HepG2 (cell line): ENCODE measurements around the gene ALDH4A1. TPM values are rescaled to one million over a fixed set of nuclear protein-coding genes. Genes with fewer than 3 reads are reported as not detected.

ENCODE experiments used
- EEA1 ChIP-seq: sonication (generic); formaldehyde crosslinking; IDR thresholded peaks from 2 replicates; pipeline ENCODE4 v1.5.1; 2020; ENCODE audit warnings: mild to moderate bottlenecking, missing genetic modification reagents, borderline replicate concordance
- EED ChIP-seq: sonication (generic); formaldehyde crosslinking; IDR thresholded peaks from 2 replicates; pipeline ENCODE4 v1.5.0; 2020; ENCODE audit warnings: mild to moderate bottlenecking, missing genetic modification reagents
- HBP1 ChIP-seq: IDR thresholded peaks from 2 replicates; pipeline ENCODE4 v1.6.1; 2016; ENCODE audit warnings: low read depth, control low read depth
- SCMH1 ChIP-seq: sonication (generic); formaldehyde crosslinking; IDR thresholded peaks from 2 replicates; pipeline ENCODE4 v1.9.0; 2021; ENCODE audit warnings: missing genetic modification reagents, mild to moderate bottlenecking, borderline replicate concordance
- SNRNP70 ChIP-seq: fragments of 200-400 bp; formaldehyde crosslinking; IDR thresholded peaks from 2 replicates; pipeline ENCODE4 v1.6.1; 2017; ENCODE audit warnings: mild to moderate bottlenecking, low read depth, low read length, moderate library complexity
- SYNCRIP ChIP-seq: fragments of 200-400 bp; formaldehyde crosslinking; IDR thresholded peaks from 2 replicates; pipeline ENCODE4 v1.6.1; 2018; ENCODE audit warnings: mild to moderate bottlenecking, low read depth, low read length; ENCODE audit not compliant: insufficient read depth
- TEAD3 ChIP-seq: optimal IDR thresholded peaks from 2 replicates; pipeline ENCODE3; 2016; ENCODE audit warnings: borderline replicate concordance
- THRA ChIP-seq: sonication (generic); formaldehyde crosslinking; IDR thresholded peaks from 2 replicates; pipeline ENCODE4 v1.4.0; 2020; ENCODE audit warnings: missing genetic modification reagents, borderline replicate concordance
- XRCC5 ChIP-seq: fragments of 200-400 bp; formaldehyde crosslinking; optimal IDR thresholded peaks from 2 replicates; pipeline ENCODE3; 2017; ENCODE audit warnings: mild to moderate bottlenecking, low read length
- ZBTB33 ChIP-seq: sonication (generic); formaldehyde crosslinking; IDR thresholded peaks from 2 replicates; pipeline ENCODE4 v1.4.0; 2020; ENCODE audit warnings: missing genetic modification reagents
- ZKSCAN5 ChIP-seq: sonication (generic); formaldehyde crosslinking; IDR thresholded peaks from 2 replicates; pipeline ENCODE4 v1.5.1; 2020; ENCODE audit warnings: mild to moderate bottlenecking, missing genetic modification reagents
- ZNF276 ChIP-seq: sonication (generic); formaldehyde crosslinking; IDR thresholded peaks from 2 replicates; pipeline ENCODE4 v1.4.0; 2020; ENCODE audit warnings: mild to moderate bottlenecking, low read depth, missing genetic modification reagents
- ZNF333 ChIP-seq: sonication (generic); formaldehyde crosslinking; IDR thresholded peaks from 2 replicates; pipeline ENCODE4 v1.4.0; 2020; ENCODE audit warnings: mild to moderate bottlenecking, missing genetic modification reagents, borderline replicate concordance
- ZNF441 ChIP-seq: sonication (generic); formaldehyde crosslinking; IDR thresholded peaks from 2 replicates; pipeline ENCODE4 v1.7.0; 2021; ENCODE audit warnings: missing genetic modification reagents, borderline replicate concordance
- ZNF737 ChIP-seq: sonication (generic); formaldehyde crosslinking; IDR thresholded peaks from 2 replicates; pipeline ENCODE4 v1.5.0; 2020; ENCODE audit warnings: missing genetic modification reagents, mild to moderate bottlenecking, borderline replicate concordance
- ZNF792 ChIP-seq: IDR thresholded peaks from 2 replicates; pipeline ENCODE4 v1.6.1; 2016
- ZNF891 ChIP-seq: sonication (generic); formaldehyde crosslinking; IDR thresholded peaks from 2 replicates; pipeline ENCODE4 v1.5.0; 2020; ENCODE audit warnings: mild to moderate bottlenecking, missing genetic modification reagents
- polyA plus RNA-seq, 8 experiments: library from polyadenylated mRNA; depleted of rRNA in 3 of 8; stranded (reverse) in 7 of 8; unstranded in 1 of 8; fragments of >200 nt; fragmentation: Illumina TruSeq in 4 of 8; extraction: Trizol in 4 of 8; gene quantifications; 2 replicates each; pipeline versions ENCODE4 v1.2.1 to v1.2.3, GENCODE V29; 2011 to 2016; ENCODE audit warnings: low read depth in 4 of 8, missing spikeins in 1 of 8, mixed read lengths in 1 of 8; ENCODE audit not compliant: insufficient read depth in 1 of 8
- total RNA-seq, 5 experiments: library from RNA; depleted of rRNA; stranded (reverse); fragments of >200 nt; fragmentation: Illumina TruSeq; extraction: Trizol; gene quantifications; 2 replicates each; pipeline ENCODE4 v1.2.3, GENCODE V29; 2016; ENCODE audit warnings: low read depth in 1 of 5
- TF ChIP-seq, protein P1 (sequence below): sonication (generic); formaldehyde crosslinking; IDR thresholded peaks from 2 replicates; pipeline ENCODE4 v1.5.1; 2020; ENCODE audit warnings: mild to moderate bottlenecking, missing genetic modification reagents, moderate library complexity

The ALDH4A1 gene
- total and polyA plus RNA-seq, 2 of the 13 experiments (the other 11 are each of a cell fraction or from before 2014, with no cell fraction given): 76.4 to 240 TPM

- TF ChIP-seq SYNCRIP: no peak
- no peak for TF ChIP-seq ZKSCAN5 (CRISPR knock-in tag)
- TF ChIP-seq ZNF276 (CRISPR knock-in tag): no peak
- no peak for TF ChIP-seq ZBTB33 (CRISPR knock-in tag)
- peak; percentile 39 for TF ChIP-seq XRCC5
- TF ChIP-seq THRA (CRISPR knock-in tag): no peak
- TF ChIP-seq ZNF891: no peak
- TF ChIP-seq ZNF441 (CRISPR knock-in tag): no peak
- no peak for TF ChIP-seq ZNF737 (CRISPR knock-in tag)
- no peak for TF ChIP-seq SNRNP70
- TF ChIP-seq EEA1: no peak
- TF ChIP-seq SCMH1 (CRISPR knock-in tag): no peak
- TF ChIP-seq HBP1 (CRISPR knock-in tag): no peak
- TF ChIP-seq ZNF792 (CRISPR knock-in tag): no peak
- no peak for TF ChIP-seq ZNF333 (CRISPR knock-in tag)
- TF ChIP-seq EED (CRISPR knock-in tag): no peak
- TF ChIP-seq, protein P1, sequence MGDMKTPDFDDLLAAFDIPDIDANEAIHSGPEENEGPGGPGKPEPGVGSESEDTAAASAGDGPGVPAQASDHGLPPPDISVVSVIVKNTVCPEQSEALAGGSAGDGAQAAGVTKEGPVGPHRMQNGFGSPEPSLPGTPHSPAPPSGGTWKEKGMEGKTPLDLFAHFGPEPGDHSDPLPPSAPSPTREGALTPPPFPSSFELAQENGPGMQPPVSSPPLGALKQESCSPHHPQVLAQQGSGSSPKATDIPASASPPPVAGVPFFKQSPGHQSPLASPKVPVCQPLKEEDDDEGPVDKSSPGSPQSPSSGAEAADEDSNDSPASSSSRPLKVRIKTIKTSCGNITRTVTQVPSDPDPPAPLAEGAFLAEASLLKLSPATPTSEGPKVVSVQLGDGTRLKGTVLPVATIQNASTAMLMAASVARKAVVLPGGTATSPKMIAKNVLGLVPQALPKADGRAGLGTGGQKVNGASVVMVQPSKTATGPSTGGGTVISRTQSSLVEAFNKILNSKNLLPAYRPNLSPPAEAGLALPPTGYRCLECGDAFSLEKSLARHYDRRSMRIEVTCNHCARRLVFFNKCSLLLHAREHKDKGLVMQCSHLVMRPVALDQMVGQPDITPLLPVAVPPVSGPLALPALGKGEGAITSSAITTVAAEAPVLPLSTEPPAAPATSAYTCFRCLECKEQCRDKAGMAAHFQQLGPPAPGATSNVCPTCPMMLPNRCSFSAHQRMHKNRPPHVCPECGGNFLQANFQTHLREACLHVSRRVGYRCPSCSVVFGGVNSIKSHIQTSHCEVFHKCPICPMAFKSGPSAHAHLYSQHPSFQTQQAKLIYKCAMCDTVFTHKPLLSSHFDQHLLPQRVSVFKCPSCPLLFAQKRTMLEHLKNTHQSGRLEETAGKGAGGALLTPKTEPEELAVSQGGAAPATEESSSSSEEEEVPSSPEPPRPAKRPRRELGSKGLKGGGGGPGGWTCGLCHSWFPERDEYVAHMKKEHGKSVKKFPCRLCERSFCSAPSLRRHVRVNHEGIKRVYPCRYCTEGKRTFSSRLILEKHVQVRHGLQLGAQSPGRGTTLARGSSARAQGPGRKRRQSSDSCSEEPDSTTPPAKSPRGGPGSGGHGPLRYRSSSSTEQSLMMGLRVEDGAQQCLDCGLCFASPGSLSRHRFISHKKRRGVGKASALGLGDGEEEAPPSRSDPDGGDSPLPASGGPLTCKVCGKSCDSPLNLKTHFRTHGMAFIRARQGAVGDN (CRISPR knock-in tag): peak; percentile 75
- TF ChIP-seq TEAD3 (CRISPR knock-in tag): no peak
Observed at GRCh38 chr1:18941221-18942141, 39.1 kb upstream of the ALDH4A1 start (continued).
